ENCODE data around the gene POMP.

POMP gene

DNA sequence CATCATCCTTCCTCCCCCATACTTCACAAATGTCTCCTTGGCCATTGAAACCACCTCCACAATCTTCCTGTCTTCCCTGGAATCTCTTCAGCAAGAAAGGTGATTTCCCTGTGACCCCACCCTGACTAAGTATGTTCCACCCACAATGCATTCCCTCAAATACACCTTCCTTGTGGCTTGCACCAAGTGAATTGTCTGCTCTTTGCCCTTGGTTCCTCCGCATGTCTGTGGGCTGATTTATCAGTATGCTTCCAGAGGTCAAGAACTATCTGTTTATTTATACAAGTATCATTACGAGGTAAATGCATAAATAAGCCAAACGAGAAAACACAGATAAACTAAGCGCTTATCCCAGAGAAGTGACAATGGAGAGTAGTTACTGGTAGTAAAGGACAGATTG lies 45.4 kb upstream of the POMP start:
- TF ChIP-seq, protein P1, sequence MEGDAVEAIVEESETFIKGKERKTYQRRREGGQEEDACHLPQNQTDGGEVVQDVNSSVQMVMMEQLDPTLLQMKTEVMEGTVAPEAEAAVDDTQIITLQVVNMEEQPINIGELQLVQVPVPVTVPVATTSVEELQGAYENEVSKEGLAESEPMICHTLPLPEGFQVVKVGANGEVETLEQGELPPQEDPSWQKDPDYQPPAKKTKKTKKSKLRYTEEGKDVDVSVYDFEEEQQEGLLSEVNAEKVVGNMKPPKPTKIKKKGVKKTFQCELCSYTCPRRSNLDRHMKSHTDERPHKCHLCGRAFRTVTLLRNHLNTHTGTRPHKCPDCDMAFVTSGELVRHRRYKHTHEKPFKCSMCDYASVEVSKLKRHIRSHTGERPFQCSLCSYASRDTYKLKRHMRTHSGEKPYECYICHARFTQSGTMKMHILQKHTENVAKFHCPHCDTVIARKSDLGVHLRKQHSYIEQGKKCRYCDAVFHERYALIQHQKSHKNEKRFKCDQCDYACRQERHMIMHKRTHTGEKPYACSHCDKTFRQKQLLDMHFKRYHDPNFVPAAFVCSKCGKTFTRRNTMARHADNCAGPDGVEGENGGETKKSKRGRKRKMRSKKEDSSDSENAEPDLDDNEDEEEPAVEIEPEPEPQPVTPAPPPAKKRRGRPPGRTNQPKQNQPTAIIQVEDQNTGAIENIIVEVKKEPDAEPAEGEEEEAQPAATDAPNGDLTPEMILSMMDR (IDR thresholded peaks at IDR 0.05; ENCODE audit: poor library complexity, severe bottlenecking) = no peak

DNA sequence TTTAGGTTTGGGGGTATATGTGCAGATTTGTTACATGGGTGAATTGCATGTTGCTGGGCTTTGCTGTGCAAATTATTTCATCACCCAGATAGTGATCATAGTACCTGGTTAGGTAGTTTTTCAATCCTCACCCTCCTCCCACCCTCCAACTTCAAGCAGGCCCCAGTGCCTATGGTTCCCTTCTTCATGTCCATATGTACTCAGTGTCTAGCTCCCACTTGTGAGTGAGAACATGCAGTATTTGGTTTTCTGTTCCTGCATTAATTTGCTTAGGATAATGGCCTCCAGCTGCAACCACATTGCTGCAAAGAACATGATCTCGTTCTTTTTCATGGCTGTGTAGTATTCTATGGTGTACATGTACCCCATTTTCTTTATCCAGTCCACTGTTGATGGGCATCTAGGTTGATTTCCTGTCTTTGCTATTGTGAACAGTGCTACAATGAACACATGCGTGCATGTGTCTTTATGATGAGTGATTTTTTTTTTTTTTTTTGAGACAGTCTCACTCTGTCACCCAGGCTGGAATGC lies 42.9 kb upstream of the POMP start:
- ATAC-seq (ENCODE audit: low read depth) = no peak
- no peak for DNase-seq (ENCODE audit: low spot score)
- TF ChIP-seq, protein P1 (IDR thresholded peaks at IDR 0.05; ENCODE audit: poor library complexity, severe bottlenecking) = no peak
- Histone ChIP-seq H3K9me3 (ENCODE audit: severe bottlenecking) (no peaks in the 10 kb centered on the region), H3K36me3 (ENCODE audit: low read depth) (no peaks in the 10 kb centered on the region), H3K4me3 (ENCODE audit: severe bottlenecking) (no peak overlapping the region), H3K4me1 (ENCODE audit: insufficient read depth, poor library complexity, severe bottlenecking) (no peaks in the 10 kb centered on the region), H3K27me3 (ENCODE audit: insufficient read depth, poor library complexity, severe bottlenecking) (no peaks in the 10 kb centered on the region), H3K27ac (ENCODE audit: poor library complexity, severe bottlenecking) (no peak overlapping the region)

More for the DNA sequence above, 45.4 kb upstream of the POMP start:
- ATAC-seq (ENCODE audit: low read depth) = no peak
- Histone ChIP-seq H3K9me3 (ENCODE audit: severe bottlenecking) (no peaks in the 10 kb centered on the region), H3K36me3 (ENCODE audit: low read depth) (no peaks in the 10 kb centered on the region), H3K4me1 (ENCODE audit: insufficient read depth, poor library complexity, severe bottlenecking) (no peaks in the 10 kb centered on the region), H3K27ac (ENCODE audit: poor library complexity, severe bottlenecking) (no peak overlapping the region), H3K27me3 (ENCODE audit: insufficient read depth, poor library complexity, severe bottlenecking) (no peaks in the 10 kb centered on the region), H3K4me3 (ENCODE audit: severe bottlenecking) (no peak overlapping the region)
- no peak for DNase-seq (ENCODE audit: low spot score)

- Histone ChIP-seq H3K27me3 (ENCODE audit: insufficient read depth, poor library complexity, severe bottlenecking) (no peaks in the 10 kb centered on the region), H3K36me3 (ENCODE audit: low read depth) (no peaks in the 10 kb centered on the region), H3K4me3 (ENCODE audit: severe bottlenecking) (no peak overlapping the region), H3K27ac (ENCODE audit: poor library complexity, severe bottlenecking) (no peak overlapping the region), H3K9me3 (ENCODE audit: severe bottlenecking) (no peaks in the 10 kb centered on the region), H3K4me1 (ENCODE audit: insufficient read depth, poor library complexity, severe bottlenecking) (no peaks in the 10 kb centered on the region)
- ATAC-seq (ENCODE audit: low read depth) (no peak), DNase-seq (ENCODE audit: low spot score) (no peak)
- TF ChIP-seq, protein P1 (IDR thresholded peaks at IDR 0.05; ENCODE audit: poor library complexity, severe bottlenecking) = no peak
Observed at GRCh38 chr13:28618230-28618994, 40.5 kb upstream of the POMP start.

DNA sequence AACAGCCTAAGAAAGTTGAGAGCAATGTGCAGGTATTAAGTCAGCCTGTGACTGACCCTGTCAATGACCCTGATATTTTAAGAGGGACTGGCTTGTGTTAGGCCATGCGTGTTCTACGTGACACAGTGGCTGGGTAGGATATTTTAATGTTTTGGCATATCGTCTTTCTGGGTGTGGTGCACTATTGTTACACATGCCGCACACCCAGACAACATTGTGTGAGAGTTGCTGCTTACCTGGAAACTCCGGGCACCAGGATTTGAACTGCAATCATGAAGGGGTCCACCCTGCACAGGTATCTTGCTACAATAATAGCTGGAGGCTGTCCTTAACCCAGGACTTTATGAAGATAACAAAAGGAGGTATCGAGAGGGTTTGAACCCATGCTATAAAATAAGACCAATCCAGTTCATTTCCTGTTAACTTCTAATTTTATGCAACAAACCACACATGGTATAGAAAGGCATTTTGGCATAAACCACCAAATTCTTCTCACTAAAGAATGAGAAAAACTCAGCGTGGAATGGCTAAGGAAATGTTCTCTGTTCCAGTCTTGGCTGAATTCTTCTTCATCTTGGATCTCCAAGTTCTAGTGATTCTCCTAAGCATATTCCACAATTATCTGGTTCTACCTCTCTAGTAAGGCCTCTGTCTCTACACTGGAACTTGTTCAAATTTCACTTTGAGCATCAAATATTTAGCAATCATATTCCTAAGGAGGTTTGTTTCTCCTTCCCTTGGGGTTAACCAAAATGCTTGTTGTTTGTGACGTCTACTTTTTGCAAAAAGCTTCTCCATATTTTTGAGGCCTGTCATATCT lies 38.7 kb upstream of the POMP start:
- DNase-seq (ENCODE audit: low spot score) (no peak), ATAC-seq (ENCODE audit: low read depth) (no peak)
- Histone ChIP-seq H3K36me3 (ENCODE audit: low read depth) (no peaks in the 10 kb centered on the region), H3K4me3 (ENCODE audit: severe bottlenecking) (no peak overlapping the region), H3K4me1 (ENCODE audit: insufficient read depth, poor library complexity, severe bottlenecking) (no peaks in the 10 kb centered on the region), H3K9me3 (ENCODE audit: severe bottlenecking) (no peaks in the 10 kb centered on the region), H3K27me3 (ENCODE audit: insufficient read depth, poor library complexity, severe bottlenecking) (no peaks in the 10 kb centered on the region), H3K27ac (ENCODE audit: poor library complexity, severe bottlenecking) (no peak overlapping the region)
- TF ChIP-seq, protein P1 (IDR thresholded peaks at IDR 0.05; ENCODE audit: poor library complexity, severe bottlenecking) = no peak
